HEK293 (cell line): ENCODE results near the gene ZNF528.

Experiments used
- KLF8 ChIP-seq: fragments of 450-650 bp; formaldehyde crosslinking; IDR thresholded peaks from 2 replicates; pipeline ENCODE4 v1.5.1; 2016; ENCODE audit warnings: missing biosample characterization, missing genetic modification characterization
- KLF9 ChIP-seq: fragments of 450-650 bp; formaldehyde crosslinking; IDR thresholded peaks from 2 replicates; pipeline ENCODE4 v1.5.1; 2016; ENCODE audit warnings: missing biosample characterization, missing genetic modification characterization, low read depth
- PBX3 ChIP-seq: sonication (generic); formaldehyde crosslinking; IDR thresholded peaks from 2 replicates; pipeline ENCODE4 v1.8.1; 2022; ENCODE audit warnings: mild to moderate bottlenecking, moderate library complexity, missing genetic modification reagents
- SP3 ChIP-seq: fragments of 450-650 bp; formaldehyde crosslinking; IDR thresholded peaks from 2 replicates; pipeline ENCODE4 v1.5.1; 2016; ENCODE audit warnings: missing biosample characterization, missing genetic modification characterization
- ZBTB11 ChIP-seq: fragments of 450-650 bp; formaldehyde crosslinking; conservative IDR thresholded peaks from 2 replicates; pipeline ENCODE4 v1.5.1; 2016; ENCODE audit warnings: low read depth, missing biosample characterization, missing genetic modification characterization
- ZBTB17 ChIP-seq: fragments of 450-650 bp; formaldehyde crosslinking; IDR thresholded peaks from 2 replicates; pipeline ENCODE4 v1.5.1; 2016; ENCODE audit warnings: missing biosample characterization, missing genetic modification characterization
- ZNF10 ChIP-seq: fragments of 450-650 bp; formaldehyde crosslinking; IDR thresholded peaks from 2 replicates; pipeline ENCODE4 v1.5.1; 2017; ENCODE audit warnings: missing biosample characterization, missing genetic modification characterization
- ZNF140 ChIP-seq: fragments of 450-650 bp; formaldehyde crosslinking; IDR thresholded peaks from 2 replicates; pipeline ENCODE4 v1.5.1; 2016; ENCODE audit warnings: missing biosample characterization, missing genetic modification characterization
- ZNF157 ChIP-seq: fragments of 450-650 bp; formaldehyde crosslinking; IDR thresholded peaks from 2 replicates; pipeline ENCODE4 v1.5.1; 2016; ENCODE audit warnings: missing biosample characterization, missing genetic modification characterization
- ZNF223 ChIP-seq: fragments of 450-650 bp; formaldehyde crosslinking; IDR thresholded peaks from 2 replicates; pipeline ENCODE4 v1.5.1; 2016; ENCODE audit warnings: missing biosample characterization, missing genetic modification characterization
- ZNF366 ChIP-seq: fragments of 450-650 bp; formaldehyde crosslinking; conservative IDR thresholded peaks from 2 replicates; pipeline ENCODE4 v1.5.1; 2016; ENCODE audit warnings: missing biosample characterization, missing genetic modification characterization
- ZNF518A ChIP-seq: fragments of 450-650 bp; formaldehyde crosslinking; conservative IDR thresholded peaks from 2 replicates; pipeline ENCODE4 v1.5.1; 2016; ENCODE audit warnings: low read depth, missing biosample characterization, missing genetic modification characterization
- ZNF529 ChIP-seq: fragments of 450-650 bp; formaldehyde crosslinking; IDR thresholded peaks from 2 replicates; pipeline ENCODE4 v1.5.1; 2017; ENCODE audit warnings: missing genetic modification characterization, missing biosample characterization; ENCODE audit not compliant: insufficient replicate concordance
- ZNF629 ChIP-seq: fragments of 450-650 bp; formaldehyde crosslinking; IDR thresholded peaks from 2 replicates; pipeline ENCODE4 v1.5.1; 2017; ENCODE audit warnings: missing biosample characterization, missing genetic modification characterization
- ZNF664 ChIP-seq: fragments of 450-650 bp; formaldehyde crosslinking; IDR thresholded peaks from 2 replicates; pipeline ENCODE4 v1.5.1; 2016; ENCODE audit warnings: missing biosample characterization, missing genetic modification characterization
- ZNF747 ChIP-seq: fragments of 450-650 bp; formaldehyde crosslinking; IDR thresholded peaks from 2 replicates; pipeline ENCODE4 v1.5.1; 2016; ENCODE audit warnings: missing biosample characterization, missing genetic modification characterization
- ZNF777 ChIP-seq: fragments of 450-650 bp; formaldehyde crosslinking; IDR thresholded peaks from 2 replicates; pipeline ENCODE4 v1.5.1; 2017; ENCODE audit warnings: missing biosample characterization, missing genetic modification characterization, borderline replicate concordance
- ZSCAN16 ChIP-seq: fragments of 450-650 bp; formaldehyde crosslinking; IDR thresholded peaks from 2 replicates; pipeline ENCODE4 v1.5.1; 2016; ENCODE audit warnings: missing biosample characterization, missing genetic modification characterization
- TF ChIP-seq, protein P1 (sequence below): fragments of 450-650 bp; formaldehyde crosslinking; IDR thresholded peaks from 2 replicates; pipeline ENCODE4 v1.5.1; 2016; ENCODE audit warnings: missing biosample characterization, missing genetic modification characterization
- TF ChIP-seq, protein P2 (sequence below): fragments of 450-650 bp; formaldehyde crosslinking; IDR thresholded peaks from 2 replicates; pipeline ENCODE4 v1.5.1; 2016; ENCODE audit warnings: missing biosample characterization, missing genetic modification characterization

The ZNF528 gene

GRCh38 chr19:52369559-52370340 lies 27.9 kb upstream of the ZNF528 start, which contains the start of gene ZNF880 (continued):
- TF ChIP-seq PBX3 (CRISPR knock-in tag) (0 out of 2 replicates have a peak, but pooled peaks have one; percentile 10), ZNF629 (tag by site-specific recombination) (0 out of 2 replicates have a peak, but pooled peaks have one; percentile 37), ZNF157 (tag by site-specific recombination) (no peak), ZNF366 (tag by site-specific recombination) (no peak), ZNF140 (tag by site-specific recombination) (no peak), ZNF777 (no peak), ZNF529 (tag by site-specific recombination) (no peak), ZNF747 (no peak), ZNF10 (tag by site-specific recombination) (no peak), ZNF518A (tag by site-specific recombination) (peak; percentile 97), KLF8 (tag by site-specific recombination) (peak; percentile 91), ZSCAN16 (no peak), ZNF664 (tag by site-specific recombination) (no peak), ZBTB11 (peak; percentile 42), ZNF223 (tag by site-specific recombination) (no peak), SP3 (peak; percentile 60), KLF9 (tag by site-specific recombination) (no peak), ZBTB17 (tag by site-specific recombination) (peak; percentile 78)
- TF ChIP-seq, protein P1, sequence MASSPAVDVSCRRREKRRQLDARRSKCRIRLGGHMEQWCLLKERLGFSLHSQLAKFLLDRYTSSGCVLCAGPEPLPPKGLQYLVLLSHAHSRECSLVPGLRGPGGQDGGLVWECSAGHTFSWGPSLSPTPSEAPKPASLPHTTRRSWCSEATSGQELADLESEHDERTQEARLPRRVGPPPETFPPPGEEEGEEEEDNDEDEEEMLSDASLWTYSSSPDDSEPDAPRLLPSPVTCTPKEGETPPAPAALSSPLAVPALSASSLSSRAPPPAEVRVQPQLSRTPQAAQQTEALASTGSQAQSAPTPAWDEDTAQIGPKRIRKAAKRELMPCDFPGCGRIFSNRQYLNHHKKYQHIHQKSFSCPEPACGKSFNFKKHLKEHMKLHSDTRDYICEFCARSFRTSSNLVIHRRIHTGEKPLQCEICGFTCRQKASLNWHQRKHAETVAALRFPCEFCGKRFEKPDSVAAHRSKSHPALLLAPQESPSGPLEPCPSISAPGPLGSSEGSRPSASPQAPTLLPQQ (tag by site-specific recombination) = no peak
- TF ChIP-seq, protein P2, sequence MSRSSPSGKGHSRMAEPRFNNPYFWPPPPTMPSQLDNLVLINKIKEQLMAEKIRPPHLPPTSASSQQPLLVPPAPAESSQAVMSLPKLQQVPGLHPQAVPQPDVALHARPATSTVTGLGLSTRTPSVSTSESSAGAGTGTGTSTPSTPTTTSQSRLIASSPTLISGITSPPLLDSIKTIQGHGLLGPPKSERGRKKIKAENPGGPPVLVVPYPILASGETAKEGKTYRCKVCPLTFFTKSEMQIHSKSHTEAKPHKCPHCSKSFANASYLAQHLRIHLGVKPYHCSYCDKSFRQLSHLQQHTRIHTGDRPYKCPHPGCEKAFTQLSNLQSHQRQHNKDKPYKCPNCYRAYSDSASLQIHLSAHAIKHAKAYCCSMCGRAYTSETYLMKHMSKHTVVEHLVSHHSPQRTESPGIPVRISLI (tag by site-specific recombination) = no peak
